H9 (cell line): ENCODE results near the gene FAM53B. TPM values are rescaled to one million over a fixed set of nuclear protein-coding genes. Genes with fewer than 3 reads are reported as not detected.

Source experiments
- DNase-seq: peaks from one replicate; pipeline ENCODE4 v3.0.0-alpha.2; 2017
- H2AFZ ChIP-seq: one replicate; pipeline ENCODE4 v1.6.1; 2013; ENCODE audit warnings: mild to moderate bottlenecking, low read length, control low read depth, moderate library complexity
- H2AK5ac ChIP-seq: 2 replicates; pipeline ENCODE4 v1.6.1; 2013; ENCODE audit warnings: low read length, control low read depth, mixed read lengths; ENCODE audit not compliant: insufficient read length
- H2BK120ac ChIP-seq: one replicate; pipeline ENCODE4 v1.6.1; 2013; ENCODE audit warnings: low read depth, mild to moderate bottlenecking, low read length, control low read depth, inconsistent platforms; ENCODE audit not compliant: poor library complexity, severe bottlenecking
- H2BK12ac ChIP-seq: 2 replicates; pipeline ENCODE4 v1.6.1; 2013; ENCODE audit warnings: low read length, control low read depth, mixed read lengths, low read depth; ENCODE audit not compliant: insufficient read length
- H2BK15ac ChIP-seq: 2 replicates; pipeline ENCODE4 v1.6.1; 2013; ENCODE audit warnings: low read depth, low read length, control low read depth
- H2BK20ac ChIP-seq: one replicate; pipeline ENCODE4 v1.6.1; 2013; ENCODE audit warnings: low read depth, mild to moderate bottlenecking, low read length, control low read depth, inconsistent platforms; ENCODE audit not compliant: poor library complexity, severe bottlenecking
- H2BK5ac ChIP-seq: 2 replicates; pipeline ENCODE4 v1.6.1; 2013; ENCODE audit warnings: low read length, control low read depth, mixed read lengths; ENCODE audit not compliant: insufficient read length
- H3K14ac ChIP-seq: 2 replicates; pipeline ENCODE4 v1.6.1; 2013; ENCODE audit warnings: low read length, control low read depth; ENCODE audit not compliant: insufficient read depth
- H3K18ac ChIP-seq: 2 replicates; pipeline ENCODE4 v1.6.1; 2013; ENCODE audit warnings: low read depth, mild to moderate bottlenecking, mixed read lengths, low read length, control low read depth; ENCODE audit not compliant: insufficient read length
- H3K23ac ChIP-seq: 2 replicates; pipeline ENCODE4 v1.6.1; 2013; ENCODE audit warnings: low read length, control low read depth, mixed read lengths, low read depth; ENCODE audit not compliant: insufficient read length
- H3K23me2 ChIP-seq: 2 replicates; pipeline ENCODE4 v1.6.1; 2013; ENCODE audit warnings: low read depth, mild to moderate bottlenecking, mixed read lengths, low read length, control low read depth; ENCODE audit not compliant: insufficient read length, poor library complexity, severe bottlenecking
- H3K27ac ChIP-seq: 2 replicates; pipeline ENCODE4 v1.5.1; 2013; ENCODE audit warnings: low read length, control low read depth, mixed read lengths, low read depth; ENCODE audit not compliant: insufficient read length
- H3K27me3 ChIP-seq: 2 replicates; pipeline ENCODE4 v1.6.1; 2013; ENCODE audit warnings: low read length, control low read depth, inconsistent platforms; ENCODE audit not compliant: insufficient read depth
- H3K4ac ChIP-seq: 2 replicates; pipeline ENCODE4 v1.6.1; 2013; ENCODE audit warnings: low read depth, mild to moderate bottlenecking, control low read depth, inconsistent platforms, low read length, moderate library complexity
- H3K4me1 ChIP-seq: 2 replicates; pipeline ENCODE4 v1.6.1; 2013; ENCODE audit warnings: low read length, control low read depth, inconsistent platforms; ENCODE audit not compliant: insufficient read depth
- H3K4me2 ChIP-seq: 2 replicates; pipeline ENCODE4 v1.6.1; 2013; ENCODE audit warnings: low read length, control low read depth, mixed read lengths; ENCODE audit not compliant: insufficient read length, insufficient read depth
- H3K56ac ChIP-seq: 2 replicates; pipeline ENCODE4 v1.6.1; 2013; ENCODE audit warnings: low read depth, mild to moderate bottlenecking, mixed read lengths, low read length, control low read depth; ENCODE audit not compliant: insufficient read length
- H3K79me1 ChIP-seq: 2 replicates; pipeline ENCODE4 v1.6.1; 2013; ENCODE audit warnings: low read depth, mild to moderate bottlenecking, moderate library complexity, low read length, control low read depth, inconsistent platforms; ENCODE audit not compliant: insufficient read depth, poor library complexity, severe bottlenecking
- H3K79me2 ChIP-seq: 2 replicates; pipeline ENCODE4 v1.6.1; 2013; ENCODE audit warnings: low read length, control low read depth, inconsistent platforms; ENCODE audit not compliant: insufficient read depth
- H3K9ac ChIP-seq: 2 replicates; pipeline ENCODE4 v1.6.1; 2013; ENCODE audit warnings: low read length, control low read depth, mixed read lengths; ENCODE audit not compliant: insufficient read length; ENCODE audit errors: extremely low read depth
- H3K9me3 ChIP-seq: one replicate; pipeline ENCODE4 v1.6.1; 2013; ENCODE audit warnings: low read depth, low read length, inconsistent platforms; ENCODE audit not compliant: control insufficient read depth
- H3T11ph ChIP-seq: one replicate; pipeline ENCODE4 v1.6.1; 2013; ENCODE audit warnings: mild to moderate bottlenecking, low read length, control low read depth, inconsistent platforms
- H4K20me1 ChIP-seq: one replicate; pipeline ENCODE4 v1.6.1; 2013; ENCODE audit not compliant: control insufficient read depth, insufficient read length, insufficient read depth
- H4K5ac ChIP-seq: 2 replicates; pipeline ENCODE4 v1.6.1; 2013; ENCODE audit warnings: low read depth, mild to moderate bottlenecking, mixed read lengths, low read length, control low read depth; ENCODE audit not compliant: insufficient read length
- H4K8ac ChIP-seq: replicated peaks from 2 replicates; pipeline ENCODE4 v1.6.1; 2013; ENCODE audit warnings: low read length, control low read depth, mixed read lengths, low read depth; ENCODE audit not compliant: insufficient read length
- H4K91ac ChIP-seq: 2 replicates; pipeline ENCODE4 v1.6.1; 2013; ENCODE audit warnings: low read depth, mild to moderate bottlenecking, moderate library complexity, mixed read lengths, low read length, control low read depth; ENCODE audit not compliant: insufficient read length
- H3K27ac Mint-ChIP-seq, 3 experiments: 2 replicates in 2 of 3; 3 replicates in 1 of 3; pipeline ENCODE4 v1.8.0; 2020 to 2021; ENCODE audit warnings: mixed read lengths in 3 of 3, mild to moderate bottlenecking in 1 of 3, moderate library complexity in 1 of 3
- H3K27me3 Mint-ChIP-seq: 2 replicates; pipeline ENCODE4 v1.8.0; 2021; ENCODE audit warnings: low read depth, mild to moderate bottlenecking, moderate library complexity, mixed read lengths
- H3K36me3 Mint-ChIP-seq, 3 experiments: 2 replicates in 2 of 3; 3 replicates in 1 of 3; pipeline ENCODE4 v1.8.0; 2020 to 2021; ENCODE audit warnings: low read depth in 3 of 3, mixed read lengths in 3 of 3; ENCODE audit not compliant: insufficient read depth in 1 of 3
- H3K4me1 Mint-ChIP-seq, 2 experiments: 2 replicates each; pipeline ENCODE4 v1.8.0; 2020; ENCODE audit warnings: mixed read lengths in 2 of 2
- H3K4me3 Mint-ChIP-seq, 2 experiments: 2 replicates in 1 of 2; 3 replicates in 1 of 2; pipeline ENCODE4 v1.8.0; 2020 to 2021; ENCODE audit warnings: mild to moderate bottlenecking in 2 of 2, mixed read lengths in 2 of 2, moderate library complexity in 1 of 2
- H3K9me3 Mint-ChIP-seq, 2 experiments: 2 replicates in 1 of 2; 3 replicates in 1 of 2; pipeline ENCODE4 v1.8.0; 2020; ENCODE audit warnings: mild to moderate bottlenecking in 2 of 2, mixed read lengths in 2 of 2, moderate library complexity in 1 of 2
- CTCF ChIP-seq: fragments of 200-600 bp; sonication (generic); conservative IDR thresholded peaks from 3 replicates; pipeline ENCODE4 v1.8.0; 2021; ENCODE audit warnings: antibody characterized with exemption, mild to moderate bottlenecking
- WGBS: extraction: QIAGEN DNeasy Blood & Tissue Kit; methylation state at CpG from one replicate; pipeline ENCODE4 v1.1.7; 2013; ENCODE audit warnings: missing lambda C conversion rate, low lambda C conversion rate, mixed read lengths; ENCODE audit not compliant: insufficient read length; ENCODE audit errors: extremely low coverage; 5-methylcytosine and 5-hydroxymethylcytosine counted together
- total RNA-seq: library from RNA; stranded (reverse); gene quantifications from 2 replicates; pipeline ENCODE4 v1.2.1, GENCODE V29; 2021

Gene FAM53B
- total RNA-seq, 1 experiment from 2014 or later = 11.5 TPM

- no peaks in the 10 kb centered on the region for H3K9me3 Mint-ChIP-seq
- peak overlapping the region in 1 of 3 experiments; percentile 26; a peak in 2 of 7 replicates for H3K27ac Mint-ChIP-seq
- H3K27me3 ChIP-seq = no peaks in the 10 kb centered on the region
- H3K14ac ChIP-seq = no peak overlapping the region
- no peak overlapping the region for H2BK15ac ChIP-seq
- no peak overlapping the region for H2AFZ ChIP-seq
- H2BK120ac ChIP-seq = no peak overlapping the region
- H3K36me3 Mint-ChIP-seq = no peaks in the 10 kb centered on the region
- H2AK5ac ChIP-seq = no peak overlapping the region
- no peak overlapping the region for H3K56ac ChIP-seq
- H3K9ac ChIP-seq = no peak overlapping the region
- no peaks in the 10 kb centered on the region; the same call in 1 of the 2 replicates for H3K27me3 Mint-ChIP-seq
- DNase-seq = no peak
- H3K4me1 ChIP-seq = 0 out of 2 replicates have a peak, but pooled peaks cover 3% of the 10 kb centered on the region
- H3K79me1 ChIP-seq = peaks cover 5% of the 10 kb centered on the region
- H2BK20ac ChIP-seq = no peak overlapping the region
- H3K4ac ChIP-seq = no peak overlapping the region
- TF ChIP-seq CTCF = no peak
- H3K4me3 Mint-ChIP-seq = no peak overlapping the region
- H3K23ac ChIP-seq = no peak overlapping the region
- H4K20me1 ChIP-seq = no peaks in the 10 kb centered on the region
- no peaks in the 10 kb centered on the region for H3K9me3 ChIP-seq
- no CpG with 5 or more reads among the region's 6 CpGs for WGBS
- no peak overlapping the region for H4K91ac ChIP-seq
- peaks cover 17 to 18% of the 10 kb centered on the region in 2 experiments for H3K4me1 Mint-ChIP-seq
- no peak overlapping the region for H2BK5ac ChIP-seq
- H3T11ph ChIP-seq = no peak overlapping the region
- H3K4me2 ChIP-seq = no peak overlapping the region
- no peaks in the 10 kb centered on the region for H3K79me2 ChIP-seq
- H4K8ac ChIP-seq = no peak overlapping the region
- no peak overlapping the region for H2BK12ac ChIP-seq
- H3K23me2 ChIP-seq = no peaks in the 10 kb centered on the region
- H4K5ac ChIP-seq = no peak overlapping the region
- H3K18ac ChIP-seq = no peak overlapping the region
- no peak overlapping the region for H3K27ac ChIP-seq
Observed at GRCh38 chr10:124715439-124715838, 28.7 kb downstream of the FAM53B start.
